BLaER1 (cell line): ENCODE measurements around the gene RPUSD3.
"Not testable (repeated sequence)": the region's sequence is repeated elsewhere in the genome, so short reads cannot be mapped to it uniquely, and the experiment has no call there.

Experiments used
- H3K27ac ChIP-seq: shearing (Covaris generic); formaldehyde crosslinking; 2 replicates; pipeline ENCODE4 v1.8.1; 2022
- H3K27me3 ChIP-seq: shearing (Covaris generic); formaldehyde crosslinking; 2 replicates; pipeline ENCODE4 v1.8.1; 2022
- H3K36me3 ChIP-seq: shearing (Covaris generic); formaldehyde crosslinking; 2 replicates; pipeline ENCODE4 v1.8.1; 2022
- H3K4me1 ChIP-seq: shearing (Covaris generic); formaldehyde crosslinking; 2 replicates; pipeline ENCODE4 v1.8.1; 2022
- H3K4me2 ChIP-seq: shearing (Covaris generic); formaldehyde crosslinking; 2 replicates; pipeline ENCODE4 v1.8.1; 2022
- H3K4me3 ChIP-seq: shearing (Covaris generic); formaldehyde crosslinking; 2 replicates; pipeline ENCODE4 v1.8.1; 2022
- H3K9ac ChIP-seq: shearing (Covaris generic); formaldehyde crosslinking; 2 replicates; pipeline ENCODE4 v1.8.1; 2022
- H3K9me3 ChIP-seq: shearing (Covaris generic); formaldehyde crosslinking; 2 replicates; pipeline ENCODE4 v1.8.1; 2022
- H4K20me1 ChIP-seq: shearing (Covaris generic); formaldehyde crosslinking; 2 replicates; pipeline ENCODE4 v1.8.1; 2022
- Cebpa-rat ChIP-seq: shearing (Covaris generic); IDR thresholded peaks from 2 replicates; pipeline ENCODE4 v1.8.1; 2022

The RPUSD3 gene

GRCh38 chr3:9867106-9867505 lies 23.3 kb upstream of the RPUSD3 start:
- Histone ChIP-seq H3K36me3 (no peaks in the 10 kb centered on the region), H3K27me3 (0 out of 2 replicates have a peak, but pooled peaks cover 5% of the 10 kb centered on the region), H3K9me3 (no peaks in the 10 kb centered on the region), H3K27ac (no peak overlapping the region), H4K20me1 (no peaks in the 10 kb centered on the region), H3K4me3 (no peak overlapping the region), H3K9ac (no peak overlapping the region), H3K4me1 (peaks cover 9% of the 10 kb centered on the region; the same call in 1 of the 2 replicates), H3K4me2 (no peak overlapping the region)
- TF ChIP-seq Cebpa-rat: no peak

DNA sequence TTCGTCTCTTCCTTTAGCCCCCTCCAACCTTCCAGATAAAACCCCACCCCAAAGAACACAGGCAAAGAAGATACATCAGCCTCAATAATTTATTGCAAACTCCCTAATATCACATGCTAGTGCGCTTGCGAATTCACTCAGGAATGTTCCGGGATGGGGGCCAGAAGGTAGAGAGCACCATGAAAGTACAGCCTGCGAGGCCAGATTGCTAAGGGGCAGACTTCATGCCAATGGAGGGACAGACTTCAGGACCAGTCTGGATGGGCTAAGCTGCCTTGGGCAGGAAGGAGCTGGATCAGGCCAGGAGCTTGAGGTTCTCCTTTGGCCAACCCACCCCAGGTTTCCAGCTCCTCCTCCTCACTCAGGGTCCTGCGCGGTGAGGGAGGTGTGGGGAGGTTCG lies 22.8 kb upstream of the RPUSD3 start:
- Histone ChIP-seq H3K36me3 (no peaks in the 10 kb centered on the region), H3K9ac (no peak overlapping the region), H3K27ac (no peak overlapping the region), H3K27me3 (0 out of 2 replicates have a peak, but pooled peaks cover 9% of the 10 kb centered on the region), H4K20me1 (no peaks in the 10 kb centered on the region), H3K4me3 (no peak overlapping the region), H3K4me2 (no peak overlapping the region), H3K4me1 (peaks cover 9% of the 10 kb centered on the region; the same call in 1 of the 2 replicates), H3K9me3 (no peaks in the 10 kb centered on the region)
- TF ChIP-seq Cebpa-rat: no peak

GRCh38 chr3:9865125-9865637 lies 21.4 kb upstream of the RPUSD3 start:
- H3K27ac ChIP-seq, H3K4me3 ChIP-seq, H3K4me1 ChIP-seq, H3K4me2 ChIP-seq, H3K27me3 ChIP-seq, H3K9me3 ChIP-seq, H3K9ac ChIP-seq, H3K36me3 ChIP-seq, H4K20me1 ChIP-seq: not testable (repeated sequence)

DNA sequence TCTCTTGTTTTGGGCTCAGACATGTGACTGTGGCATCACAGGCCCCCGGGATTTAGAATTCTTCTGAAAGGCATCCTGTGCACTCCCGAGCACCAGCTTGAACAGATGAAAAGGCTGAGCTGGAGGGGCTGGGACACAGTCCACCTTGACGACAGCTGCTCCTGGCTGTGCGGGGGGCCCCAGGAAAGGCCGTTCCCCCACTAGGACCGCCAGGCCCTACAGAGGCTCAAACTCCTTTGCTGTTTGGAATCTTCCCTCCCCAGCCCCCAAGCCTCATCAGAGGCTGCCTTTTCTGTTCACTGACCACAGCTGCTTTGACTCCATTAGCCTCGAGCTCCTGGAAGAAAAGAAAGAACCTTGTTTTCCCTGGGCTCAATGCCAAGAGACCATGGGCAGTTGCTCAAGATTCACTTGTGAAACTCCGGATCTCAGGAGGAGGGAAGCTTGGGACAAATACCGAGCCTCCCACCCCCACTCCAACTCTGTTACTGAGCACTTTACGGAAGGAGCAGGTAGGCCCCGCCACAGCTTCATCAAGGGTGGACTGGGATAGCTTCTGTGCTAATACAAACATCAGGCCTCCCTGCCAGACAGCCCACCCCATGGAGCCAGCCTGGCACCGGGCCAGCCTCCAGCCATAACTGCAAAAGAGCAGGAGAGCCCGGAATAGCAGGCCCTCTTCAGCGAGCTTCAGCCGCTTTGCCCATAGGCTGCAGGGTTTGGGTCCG lies 20.6 kb upstream of the RPUSD3 start:
- no peak overlapping the region for H3K9ac ChIP-seq
- H3K4me3 ChIP-seq: no peak overlapping the region
- 0 out of 2 replicates have a peak, but pooled peaks cover 9% of the 10 kb centered on the region for H3K27me3 ChIP-seq
- no peaks in the 10 kb centered on the region for H4K20me1 ChIP-seq
- H3K4me2 ChIP-seq: no peak overlapping the region
- TF ChIP-seq Cebpa-rat: no peak
- H3K4me1 ChIP-seq: peaks cover 9% of the 10 kb centered on the region; the same call in 1 of the 2 replicates
- no peak overlapping the region for H3K27ac ChIP-seq
- H3K36me3 ChIP-seq: no peaks in the 10 kb centered on the region
- no peaks in the 10 kb centered on the region for H3K9me3 ChIP-seq

DNA sequence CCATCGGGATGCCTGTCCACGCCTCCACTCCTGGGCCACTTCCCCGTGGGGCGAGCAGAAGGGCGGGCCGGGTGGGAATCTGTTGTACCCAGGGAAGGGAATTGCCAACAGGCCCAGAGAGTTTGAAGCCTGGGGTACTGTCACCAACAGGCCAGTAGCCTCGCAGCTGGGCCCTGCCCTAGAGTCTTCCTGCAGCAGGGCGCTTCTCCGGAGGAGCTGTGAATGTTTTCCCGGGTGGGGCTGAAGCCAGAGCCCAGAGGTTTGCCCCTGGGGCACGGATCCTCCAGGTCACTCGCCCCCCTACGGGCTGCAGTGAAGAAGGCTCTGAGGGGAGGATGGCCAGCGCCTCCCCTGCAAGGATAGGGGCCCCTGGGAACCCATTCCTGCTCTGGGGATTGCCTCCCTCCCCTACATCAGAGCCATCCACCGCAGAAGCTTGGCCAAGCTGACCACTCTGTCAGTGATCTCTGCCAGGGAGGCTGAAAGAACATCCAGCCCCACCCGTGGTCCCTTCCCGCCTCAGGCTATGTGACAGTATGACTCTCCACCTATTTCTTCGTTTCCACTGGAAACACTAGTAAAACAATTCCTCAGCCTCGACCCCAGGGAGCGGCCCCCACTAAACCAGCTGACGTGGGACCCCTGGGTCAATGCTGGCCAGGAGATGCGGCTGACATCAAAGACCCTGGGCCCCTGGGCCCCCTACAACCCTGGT lies 19.4 kb upstream of the RPUSD3 start:
- Histone ChIP-seq H3K9me3 (no peaks in the 10 kb centered on the region), H3K4me3 (no peak overlapping the region), H4K20me1 (no peaks in the 10 kb centered on the region), H3K4me1 (peaks cover 9% of the 10 kb centered on the region; the same call in 1 of the 2 replicates), H3K9ac (no peak overlapping the region), H3K27me3 (0 out of 2 replicates have a peak, but pooled peaks cover 9% of the 10 kb centered on the region), H3K27ac (no peak overlapping the region), H3K4me2 (no peak overlapping the region), H3K36me3 (no peaks in the 10 kb centered on the region)
- TF ChIP-seq Cebpa-rat: no peak

GRCh38 chr3:9862391-9863057 lies 18.7 kb upstream of the RPUSD3 start:
- Histone ChIP-seq H3K9me3 (no peaks in the 10 kb centered on the region), H3K27ac (no peak overlapping the region), H3K36me3 (no peaks in the 10 kb centered on the region), H3K9ac (no peak overlapping the region), H3K4me1 (peaks cover 9% of the 10 kb centered on the region; the same call in 1 of the 2 replicates), H3K4me2 (peak overlapping the region; percentile 37), H3K4me3 (no peak overlapping the region), H3K27me3 (0 out of 2 replicates have a peak, but pooled peaks cover 9% of the 10 kb centered on the region), H4K20me1 (no peaks in the 10 kb centered on the region)
- TF ChIP-seq Cebpa-rat: no peak

GRCh38 chr3:9861626-9862130 lies 17.9 kb upstream of the RPUSD3 start:
- Histone ChIP-seq H3K9ac (no peak overlapping the region), H3K36me3 (no peaks in the 10 kb centered on the region), H3K4me2 (no peak overlapping the region), H4K20me1 (no peaks in the 10 kb centered on the region), H3K27me3 (0 out of 2 replicates have a peak, but pooled peaks cover 9% of the 10 kb centered on the region), H3K27ac (no peak overlapping the region), H3K4me1 (peaks cover 9% of the 10 kb centered on the region; the same call in 1 of the 2 replicates), H3K9me3 (no peaks in the 10 kb centered on the region), H3K4me3 (no peak overlapping the region)
- no peak for TF ChIP-seq Cebpa-rat

- H3K27ac ChIP-seq: no peak overlapping the region
- 0 out of 2 replicates have a peak, but pooled peaks cover 9% of the 10 kb centered on the region for H3K27me3 ChIP-seq
- peaks cover 9% of the 10 kb centered on the region; the same call in 1 of the 2 replicates for H3K4me1 ChIP-seq
- no peak overlapping the region for H3K9ac ChIP-seq
- no peak for TF ChIP-seq Cebpa-rat
- no peaks in the 10 kb centered on the region for H3K9me3 ChIP-seq
- no peak overlapping the region for H3K4me3 ChIP-seq
- H3K36me3 ChIP-seq: no peaks in the 10 kb centered on the region
- H3K4me2 ChIP-seq: no peak overlapping the region
- no peaks in the 10 kb centered on the region for H4K20me1 ChIP-seq
Measured at GRCh38 chr3:9861201-9861600, 17.4 kb upstream of the RPUSD3 start.

DNA sequence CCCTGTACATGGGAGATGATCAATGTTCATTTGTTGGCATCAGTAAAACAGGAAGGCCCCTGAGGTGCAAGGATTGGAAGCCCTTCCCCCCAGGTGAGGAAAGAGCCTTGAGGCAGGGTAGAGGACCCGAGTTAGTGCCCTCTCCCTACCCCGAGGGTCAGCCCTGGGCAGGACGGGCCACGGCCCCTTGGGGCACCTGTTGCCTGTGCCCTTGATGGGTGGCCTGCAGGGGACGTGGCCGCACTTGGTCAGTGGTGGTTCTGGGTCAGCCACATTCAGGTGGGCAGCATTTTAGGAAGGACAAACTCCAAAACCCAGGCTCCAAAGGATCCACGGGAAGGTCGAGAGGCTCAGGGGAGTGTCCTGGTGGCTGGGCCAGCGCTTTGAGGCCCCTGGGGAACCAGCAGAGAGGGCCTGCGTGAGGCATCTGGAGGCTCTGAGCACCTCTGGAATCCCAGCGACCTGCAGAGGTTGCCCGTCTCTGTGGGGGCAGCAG lies 15.8 kb upstream of the RPUSD3 start:
- Histone ChIP-seq H3K4me1 (peaks cover 7% of the 10 kb centered on the region; the same call in 1 of the 2 replicates), H3K9ac (no peak overlapping the region)
- no peak for TF ChIP-seq Cebpa-rat

More for the DNA sequence above, 15.8 kb upstream of the RPUSD3 start:
- no peak overlapping the region for H3K4me2 ChIP-seq
- 0 out of 2 replicates have a peak, but pooled peaks cover 9% of the 10 kb centered on the region for H3K27me3 ChIP-seq
- H4K20me1 ChIP-seq: no peaks in the 10 kb centered on the region
- H3K27ac ChIP-seq: no peak overlapping the region
- no peak overlapping the region for H3K4me3 ChIP-seq
- no peaks in the 10 kb centered on the region for H3K36me3 ChIP-seq
- no peaks in the 10 kb centered on the region for H3K9me3 ChIP-seq
